HFF-Myc (cell line): ENCODE data around the gene GARIN5A.
"Not testable (repeated sequence)": the region's sequence is repeated elsewhere in the genome, so short reads cannot be mapped to it uniquely, and the experiment has no call there.

Source experiments
- DNase-seq: peaks from one replicate; pipeline ENCODE4 v3.0.0-alpha.2; 2011; ENCODE audit warnings: low read depth; ENCODE audit errors: extremely low read depth
- H3K4me3 ChIP-seq: replicated peaks from 2 replicates; pipeline ENCODE4 v1.5.1; 2011; ENCODE audit warnings: low read depth, mild to moderate bottlenecking, control low read depth, low read length
- TF ChIP-seq, protein P1 (sequence below): IDR thresholded peaks from 2 replicates; pipeline ENCODE4 v1.5.1; 2012; ENCODE audit warnings: mild to moderate bottlenecking, low read depth, low read length, control low read depth; ENCODE audit errors: missing control alignments

The GARIN5A gene

DNA sequence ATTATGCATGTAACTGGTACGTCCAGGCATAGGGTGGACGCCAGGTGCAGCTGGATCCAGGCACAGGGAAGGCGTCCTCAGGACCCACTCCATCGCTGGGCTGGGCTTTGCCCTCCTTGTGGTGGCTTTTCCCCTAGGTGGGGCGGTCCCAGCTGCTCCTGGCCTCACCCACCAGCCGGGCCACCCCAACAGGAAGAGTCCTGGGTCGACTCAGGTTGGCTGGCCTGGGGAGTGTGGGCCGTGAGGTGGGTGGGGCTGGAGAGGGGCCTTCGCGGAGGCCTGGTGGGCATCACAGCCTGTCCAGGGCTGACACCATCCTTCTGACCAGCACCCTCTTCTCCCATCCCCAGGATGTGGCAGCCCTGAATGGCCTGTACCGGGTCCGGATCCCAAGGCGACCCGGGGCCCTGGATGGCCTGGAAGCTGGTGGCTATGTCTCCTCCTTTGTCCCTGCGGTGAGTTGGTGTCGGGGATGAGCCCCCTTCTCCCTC is 3.2 kb upstream of the GARIN5A start:
- TF ChIP-seq, protein P1, sequence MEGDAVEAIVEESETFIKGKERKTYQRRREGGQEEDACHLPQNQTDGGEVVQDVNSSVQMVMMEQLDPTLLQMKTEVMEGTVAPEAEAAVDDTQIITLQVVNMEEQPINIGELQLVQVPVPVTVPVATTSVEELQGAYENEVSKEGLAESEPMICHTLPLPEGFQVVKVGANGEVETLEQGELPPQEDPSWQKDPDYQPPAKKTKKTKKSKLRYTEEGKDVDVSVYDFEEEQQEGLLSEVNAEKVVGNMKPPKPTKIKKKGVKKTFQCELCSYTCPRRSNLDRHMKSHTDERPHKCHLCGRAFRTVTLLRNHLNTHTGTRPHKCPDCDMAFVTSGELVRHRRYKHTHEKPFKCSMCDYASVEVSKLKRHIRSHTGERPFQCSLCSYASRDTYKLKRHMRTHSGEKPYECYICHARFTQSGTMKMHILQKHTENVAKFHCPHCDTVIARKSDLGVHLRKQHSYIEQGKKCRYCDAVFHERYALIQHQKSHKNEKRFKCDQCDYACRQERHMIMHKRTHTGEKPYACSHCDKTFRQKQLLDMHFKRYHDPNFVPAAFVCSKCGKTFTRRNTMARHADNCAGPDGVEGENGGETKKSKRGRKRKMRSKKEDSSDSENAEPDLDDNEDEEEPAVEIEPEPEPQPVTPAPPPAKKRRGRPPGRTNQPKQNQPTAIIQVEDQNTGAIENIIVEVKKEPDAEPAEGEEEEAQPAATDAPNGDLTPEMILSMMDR: no peak
- no peak for DNase-seq
- no peak overlapping the region for H3K4me3 ChIP-seq

DNA sequence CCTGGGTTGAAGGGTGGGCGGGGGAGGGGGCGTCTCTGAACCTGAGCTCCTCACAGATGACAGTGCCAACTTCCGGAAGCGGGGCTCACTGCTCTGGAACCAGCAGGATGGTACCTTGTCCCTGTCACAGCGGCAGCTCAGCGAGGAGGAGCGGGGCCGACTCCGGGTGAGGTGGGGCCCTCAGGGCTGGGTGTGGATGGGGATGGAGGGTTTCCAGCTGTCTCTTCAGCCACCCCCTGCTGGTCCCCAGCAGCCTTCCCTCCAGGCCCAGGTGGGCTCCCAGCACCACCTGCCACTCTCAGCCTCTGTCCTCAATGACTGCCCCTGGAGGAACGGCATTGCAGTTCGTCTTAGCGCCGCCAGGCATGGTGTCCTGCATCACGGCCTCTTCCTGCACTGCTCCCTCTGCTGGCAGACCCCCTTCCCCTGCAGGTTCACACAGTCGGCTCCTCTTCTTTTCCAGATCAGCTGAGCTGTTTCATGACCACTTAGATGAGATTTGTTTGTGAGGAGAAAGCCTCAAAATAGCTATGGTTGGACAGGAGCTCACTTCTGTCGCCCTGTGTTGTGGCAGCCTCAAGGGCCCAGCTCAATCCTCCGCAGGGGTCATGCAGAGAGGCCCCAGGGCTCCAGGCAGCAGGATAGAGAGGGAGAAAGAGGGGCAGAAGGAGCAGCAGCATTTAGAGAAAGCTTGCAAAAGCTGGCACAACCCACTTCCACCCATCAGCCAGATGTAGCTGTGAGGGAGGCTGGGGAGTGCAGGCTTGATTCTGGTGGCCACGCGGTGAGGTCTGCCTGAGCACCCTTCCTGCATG is 2.5 kb upstream of the GARIN5A start:
- no peak overlapping the region for H3K4me3 ChIP-seq
- DNase-seq: no peak
- TF ChIP-seq, protein P1: peak; percentile 84

DNA sequence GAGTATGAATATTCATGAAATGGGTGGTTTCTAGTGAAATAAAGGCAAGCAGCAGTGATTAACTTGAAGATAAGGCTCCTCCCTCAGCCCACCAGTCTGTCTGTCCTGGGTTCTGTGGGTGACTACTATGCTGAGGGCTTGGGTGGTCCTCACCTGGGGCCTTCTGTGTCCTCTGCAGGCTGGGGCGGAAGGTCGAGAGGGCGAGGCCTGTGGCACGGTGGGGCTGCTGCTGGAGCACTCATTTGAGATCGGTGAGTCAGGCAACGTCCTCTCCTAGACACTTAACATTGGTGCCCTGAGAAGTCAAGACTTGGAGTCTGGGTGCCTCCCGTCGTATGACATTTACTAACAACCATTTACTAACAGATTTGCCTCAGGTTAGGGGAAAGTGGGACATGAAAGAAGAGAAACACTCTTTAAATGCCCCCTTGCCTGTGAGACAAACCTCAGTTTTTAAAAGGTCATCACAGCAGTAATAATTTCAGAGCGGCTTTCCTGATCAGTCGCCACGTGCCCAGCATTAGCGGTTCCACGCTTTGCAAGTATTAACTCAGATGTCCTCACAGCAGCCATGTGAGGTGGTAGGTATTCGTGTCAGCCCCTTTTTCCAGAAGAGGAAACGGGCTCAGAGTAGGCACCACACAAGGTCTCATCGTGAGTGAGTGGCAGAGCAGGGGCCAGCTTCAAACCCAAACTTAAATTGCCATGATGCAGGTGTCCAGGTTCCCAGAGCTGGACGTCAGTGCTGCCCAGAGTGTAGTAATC is 1.3 kb upstream of the GARIN5A start:
- TF ChIP-seq, protein P1: no peak
- H3K4me3 ChIP-seq: no peak overlapping the region; the same call in 1 of the 2 replicates

DNA sequence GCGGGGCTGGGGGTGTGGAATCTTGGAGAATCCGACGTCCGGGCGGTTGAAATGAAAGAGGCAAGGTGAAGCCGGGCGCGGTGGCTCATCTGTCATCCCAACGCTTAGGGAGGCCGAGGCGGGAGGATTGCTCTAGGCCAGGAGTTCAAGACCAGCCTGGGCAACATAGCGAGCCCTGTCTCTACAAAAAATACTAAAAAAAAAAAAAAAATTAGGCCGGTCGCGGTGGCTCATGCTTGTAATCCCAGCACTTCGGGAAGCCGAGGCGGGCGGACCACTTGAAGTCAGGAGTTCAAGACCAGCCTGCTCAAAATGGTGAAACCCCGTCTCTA is 225 bp upstream of the GARIN5A start:
- no peak for DNase-seq
- TF ChIP-seq, protein P1: no peak
- peak overlapping the region; percentile 92 for H3K4me3 ChIP-seq

More for the DNA sequence above, 1.3 kb upstream of the GARIN5A start:
- no peak for DNase-seq

DNA sequence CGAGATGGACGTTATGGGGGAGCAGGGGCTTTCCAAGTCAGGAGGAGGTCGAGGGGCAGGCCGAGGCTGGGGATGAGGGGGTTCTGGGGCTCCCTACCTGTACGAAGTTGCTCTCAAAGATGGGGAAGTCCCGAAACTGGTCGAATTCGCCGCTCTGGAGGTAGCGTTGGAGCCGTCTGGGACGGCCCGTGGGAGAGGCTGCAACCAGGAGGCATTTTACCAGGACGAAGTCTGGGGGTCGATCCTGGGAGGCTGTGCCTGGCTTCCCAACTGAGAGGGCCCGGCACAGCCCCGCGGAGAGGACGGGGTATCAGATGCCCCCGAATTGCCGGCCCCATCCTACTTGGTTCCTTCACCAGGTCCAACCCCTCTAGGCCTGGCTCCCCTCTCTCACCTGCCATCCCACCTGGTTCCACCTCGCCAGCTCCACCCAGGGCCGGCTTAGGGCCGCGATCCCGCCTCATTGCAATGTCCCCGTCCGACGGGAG is 868 bp downstream of the GARIN5A start:
- TF ChIP-seq, protein P1: no peak
- DNase-seq: no peak
- peak overlapping the region; percentile 92 for H3K4me3 ChIP-seq

DNA sequence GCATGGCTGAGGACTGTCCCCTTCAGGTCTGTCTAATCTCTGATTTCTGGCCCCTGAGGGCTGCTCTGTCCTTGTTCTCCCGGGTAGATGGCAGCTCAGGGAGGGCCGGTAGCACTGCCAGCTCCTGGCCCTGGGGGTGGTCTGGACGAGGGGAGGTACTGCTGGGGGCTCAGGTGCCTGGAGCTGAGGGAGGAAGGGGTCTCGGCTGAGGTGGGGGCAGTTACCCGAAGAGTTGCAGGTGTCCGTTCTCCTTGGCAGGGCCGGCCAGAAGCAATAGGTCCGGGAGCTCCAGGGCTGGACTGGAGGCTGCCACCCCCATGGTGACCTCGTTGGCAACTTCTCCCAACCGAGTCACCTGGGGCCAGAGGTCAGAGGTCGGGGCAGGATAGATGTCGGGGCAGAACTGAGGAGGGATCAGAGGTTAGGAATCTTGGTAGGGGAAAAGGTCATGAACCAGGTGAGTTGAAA is 1.5 kb downstream of the GARIN5A start:
- H3K4me3 ChIP-seq: no peak overlapping the region
- DNase-seq: no peak
- TF ChIP-seq, protein P1: no peak

DNA sequence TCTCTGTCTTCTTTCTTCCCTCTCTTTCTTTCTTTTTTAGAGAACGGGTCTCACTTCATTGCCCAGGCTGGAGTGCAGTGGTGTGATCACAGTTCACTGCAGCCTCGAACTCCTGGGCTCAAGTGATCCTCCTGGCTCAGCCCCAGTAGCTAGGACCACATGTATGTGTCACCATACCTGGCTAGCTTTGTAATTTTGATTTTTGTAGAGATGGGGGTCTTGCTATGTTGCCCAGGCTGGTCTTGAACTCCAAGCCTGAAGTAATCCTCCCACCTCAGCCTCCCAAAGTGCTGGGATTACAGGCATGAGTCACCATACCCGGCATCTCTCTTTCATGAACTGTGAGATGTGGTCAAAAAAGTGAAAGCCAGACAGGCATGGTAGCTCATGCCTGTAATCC is 3.3 kb downstream of the GARIN5A start:
- H3K4me3 ChIP-seq: not testable (repeated sequence)

More for the DNA sequence above, 3.3 kb downstream of the GARIN5A start:
- not testable (repeated sequence) for DNase-seq
